Measurements from ENCODE around the gene NSMCE4A.

DNA sequence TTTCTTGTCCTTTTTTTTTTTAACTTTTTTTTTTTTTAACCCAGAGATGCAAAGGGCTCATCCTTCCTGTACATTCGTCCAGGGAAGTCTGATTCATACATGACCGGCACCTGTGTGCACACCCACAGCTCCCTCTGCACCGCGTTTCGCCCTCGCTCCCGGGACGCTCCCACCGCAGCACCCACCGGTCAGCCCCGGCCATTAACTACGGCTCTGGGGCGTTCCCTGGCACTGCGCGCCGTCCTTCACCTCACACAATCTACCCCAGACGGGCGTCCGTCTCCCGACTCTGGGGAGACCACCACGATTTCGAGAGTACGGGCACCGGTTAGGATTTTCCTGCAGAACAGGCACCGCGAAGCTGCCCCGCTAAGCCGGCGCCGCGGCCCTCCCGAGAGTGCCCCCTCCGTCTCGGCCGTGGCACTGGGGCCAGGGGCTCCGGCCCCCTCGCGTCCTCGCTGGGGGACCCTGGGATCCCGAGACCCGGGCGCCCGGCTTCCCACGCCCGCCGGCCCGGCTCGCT lies 47.6 kb downstream of the NSMCE4A start:
- TF ChIP-seq, protein P1, sequence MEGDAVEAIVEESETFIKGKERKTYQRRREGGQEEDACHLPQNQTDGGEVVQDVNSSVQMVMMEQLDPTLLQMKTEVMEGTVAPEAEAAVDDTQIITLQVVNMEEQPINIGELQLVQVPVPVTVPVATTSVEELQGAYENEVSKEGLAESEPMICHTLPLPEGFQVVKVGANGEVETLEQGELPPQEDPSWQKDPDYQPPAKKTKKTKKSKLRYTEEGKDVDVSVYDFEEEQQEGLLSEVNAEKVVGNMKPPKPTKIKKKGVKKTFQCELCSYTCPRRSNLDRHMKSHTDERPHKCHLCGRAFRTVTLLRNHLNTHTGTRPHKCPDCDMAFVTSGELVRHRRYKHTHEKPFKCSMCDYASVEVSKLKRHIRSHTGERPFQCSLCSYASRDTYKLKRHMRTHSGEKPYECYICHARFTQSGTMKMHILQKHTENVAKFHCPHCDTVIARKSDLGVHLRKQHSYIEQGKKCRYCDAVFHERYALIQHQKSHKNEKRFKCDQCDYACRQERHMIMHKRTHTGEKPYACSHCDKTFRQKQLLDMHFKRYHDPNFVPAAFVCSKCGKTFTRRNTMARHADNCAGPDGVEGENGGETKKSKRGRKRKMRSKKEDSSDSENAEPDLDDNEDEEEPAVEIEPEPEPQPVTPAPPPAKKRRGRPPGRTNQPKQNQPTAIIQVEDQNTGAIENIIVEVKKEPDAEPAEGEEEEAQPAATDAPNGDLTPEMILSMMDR (IDR thresholded peaks at IDR 0.05) = no peak
- TF ChIP-seq POLR2A (IDR thresholded peaks at IDR 0.05) = no peak
- TF ChIP-seq EP300 (IDR thresholded peaks at IDR 0.05) = no peak
